Trophoblast cell (in vitro differentiated cells and primary cell): ENCODE data around the gene SYNPO2.

Experiments used
- DNase-seq, 2 donors: peaks; one replicate each; pipeline ENCODE4 v3.0.0-alpha.2; 2016
- H2AFZ ChIP-seq: 2 replicates; pipeline ENCODE4 v1.6.1; 2013; ENCODE audit warnings: low read length, moderate library complexity, mild to moderate bottlenecking; ENCODE audit not compliant: insufficient read depth, poor library complexity
- H2AK5ac ChIP-seq: 2 replicates; pipeline ENCODE4 v1.6.1; 2013; ENCODE audit warnings: mild to moderate bottlenecking, low read length
- H2BK120ac ChIP-seq: 2 replicates; pipeline ENCODE4 v1.6.1; 2013; ENCODE audit warnings: low read length, mild to moderate bottlenecking, moderate library complexity; ENCODE audit not compliant: insufficient read depth, poor library complexity
- H2BK12ac ChIP-seq: 2 replicates; pipeline ENCODE4 v1.6.1; 2013; ENCODE audit warnings: mild to moderate bottlenecking, low read length, moderate library complexity
- H2BK5ac ChIP-seq: 2 replicates; pipeline ENCODE4 v1.6.1; 2013; ENCODE audit warnings: low read length, low read depth, moderate library complexity, mild to moderate bottlenecking; ENCODE audit not compliant: poor library complexity
- H3K14ac ChIP-seq: 2 replicates; pipeline ENCODE4 v1.6.1; 2013; ENCODE audit warnings: mild to moderate bottlenecking, low read length
- H3K18ac ChIP-seq: 2 replicates; pipeline ENCODE4 v1.6.1; 2013; ENCODE audit warnings: mild to moderate bottlenecking, low read length
- H3K23ac ChIP-seq: 2 replicates; pipeline ENCODE4 v1.6.1; 2013; ENCODE audit warnings: low read length
- H3K27ac ChIP-seq: 2 replicates; pipeline ENCODE4 v1.5.1; 2013; ENCODE audit warnings: low read depth, mild to moderate bottlenecking, inconsistent platforms, low read length, moderate library complexity
- H3K27me3 ChIP-seq: 2 replicates; pipeline ENCODE4 v1.6.1; 2013; ENCODE audit warnings: inconsistent platforms, mild to moderate bottlenecking, low read length, moderate library complexity; ENCODE audit not compliant: insufficient read depth
- H3K36me3 ChIP-seq, 2 experiments: 1 replicate in 1 of 2; 2 replicates in 1 of 2; pipeline ENCODE4 v1.6.1; 2013; ENCODE audit warnings: low read length in 2 of 2, mild to moderate bottlenecking in 2 of 2, moderate library complexity in 1 of 2; ENCODE audit not compliant: insufficient read depth in 2 of 2, control insufficient read depth in 1 of 2
- H3K4ac ChIP-seq: 2 replicates; pipeline ENCODE4 v1.6.1; 2013; ENCODE audit warnings: low read depth, mild to moderate bottlenecking, low read length, moderate library complexity
- H3K4me1 ChIP-seq, 2 experiments: 1 replicate in 1 of 2; 2 replicates in 1 of 2; pipeline ENCODE4 v1.6.1; 2013; ENCODE audit warnings: low read length in 2 of 2, mild to moderate bottlenecking in 2 of 2, moderate library complexity in 1 of 2; ENCODE audit not compliant: insufficient read depth in 2 of 2, control insufficient read depth in 1 of 2
- H3K4me2 ChIP-seq: 2 replicates; pipeline ENCODE4 v1.6.1; 2013; ENCODE audit warnings: inconsistent platforms, mild to moderate bottlenecking, low read length, moderate library complexity
- H3K4me3 ChIP-seq: 2 replicates; pipeline ENCODE4 v1.5.1; 2013; ENCODE audit warnings: mild to moderate bottlenecking, low read depth, low read length, inconsistent platforms
- H3K79me1 ChIP-seq: one replicate; pipeline ENCODE4 v1.6.1; 2013; ENCODE audit warnings: low read length
- H3K79me2 ChIP-seq: 2 replicates; pipeline ENCODE4 v1.6.1; 2013; ENCODE audit warnings: low read length, mild to moderate bottlenecking; ENCODE audit not compliant: control insufficient read depth, insufficient read depth, poor library complexity
- H3K9ac ChIP-seq: 2 replicates; pipeline ENCODE4 v1.6.1; 2013; ENCODE audit warnings: mild to moderate bottlenecking, low read length
- H3K9me3 ChIP-seq: 2 replicates; pipeline ENCODE4 v1.6.1; 2013; ENCODE audit warnings: low read depth, mild to moderate bottlenecking, control low read depth, inconsistent platforms, low read length; ENCODE audit not compliant: insufficient read depth
- H4K12ac ChIP-seq: 2 replicates; pipeline ENCODE4 v1.6.1; 2013; ENCODE audit warnings: low read depth, mild to moderate bottlenecking, low read length, moderate library complexity
- H4K8ac ChIP-seq: 2 replicates; pipeline ENCODE4 v1.6.1; 2013; ENCODE audit warnings: low read depth, mild to moderate bottlenecking, low read length, moderate library complexity
- H4K91ac ChIP-seq: one replicate; pipeline ENCODE4 v1.6.1; 2013; ENCODE audit warnings: low read depth, mild to moderate bottlenecking, low read length, moderate library complexity
- WGBS: extraction: QIAGEN DNeasy Blood & Tissue Kit; methylation state at CpG from one replicate; pipeline ENCODE4 v1.1.7; 2013; ENCODE audit warnings: missing lambda C conversion rate; ENCODE audit not compliant: insufficient read length, insufficient coverage; ENCODE audit errors: extremely low coverage; 5-methylcytosine and 5-hydroxymethylcytosine counted together

Gene SYNPO2

GRCh38 chr4:118950224-118950623 is 61.6 kb downstream of the SYNPO2 start:
- no peak overlapping the region for H2AK5ac ChIP-seq
- DNase-seq: no peak
- no peaks in the 10 kb centered on the region for H3K79me1 ChIP-seq
- H3K36me3 ChIP-seq: no peaks in the 10 kb centered on the region
- H2BK5ac ChIP-seq: no peak overlapping the region
- no CpG with 5 or more reads among the region's 2 CpGs for WGBS
- H4K91ac ChIP-seq: no peak overlapping the region
- no peak overlapping the region for H2BK12ac ChIP-seq
- no peaks in the 10 kb centered on the region for H3K79me2 ChIP-seq
- H3K9ac ChIP-seq: no peak overlapping the region
- H3K23ac ChIP-seq: no peak overlapping the region
- H3K4ac ChIP-seq: no peak overlapping the region
- H3K4me1 ChIP-seq: no peaks in the 10 kb centered on the region
- H3K4me2 ChIP-seq: no peak overlapping the region
- no peaks in the 10 kb centered on the region for H3K9me3 ChIP-seq
- no peak overlapping the region for H3K14ac ChIP-seq
- H2BK120ac ChIP-seq: no peak overlapping the region
- no peak overlapping the region for H3K27ac ChIP-seq
- no peak overlapping the region for H3K4me3 ChIP-seq
- no peak overlapping the region for H4K8ac ChIP-seq
- no peaks in the 10 kb centered on the region for H3K27me3 ChIP-seq
- H3K18ac ChIP-seq: no peak overlapping the region
- H4K12ac ChIP-seq: no peak overlapping the region
- H2AFZ ChIP-seq: no peak overlapping the region

GRCh38 chr4:118950929-118951570 is 62.4 kb downstream of the SYNPO2 start:
- no peak overlapping the region for H2BK12ac ChIP-seq

GRCh38 chr4:118953276-118953675 is 64.6 kb downstream of the SYNPO2 start:
- no peak overlapping the region for H2BK12ac ChIP-seq
- DNase-seq: peak in 1 of 2 donors; percentile 39
- no peak overlapping the region for H4K12ac ChIP-seq
- H4K8ac ChIP-seq: no peak overlapping the region
- H3K23ac ChIP-seq: no peak overlapping the region
- H2BK120ac ChIP-seq: no peak overlapping the region
- H2BK5ac ChIP-seq: no peak overlapping the region
- no peaks in the 10 kb centered on the region for H3K9me3 ChIP-seq
- no CpG with 5 or more reads among the region's 4 CpGs for WGBS
- no peak overlapping the region for H3K4me3 ChIP-seq
- no peak overlapping the region for H3K14ac ChIP-seq
- H3K9ac ChIP-seq: no peak overlapping the region
- H3K27ac ChIP-seq: no peak overlapping the region
- peaks cover 0 to 3% of the 10 kb centered on the region in 2 experiments for H3K4me1 ChIP-seq
- H3K36me3 ChIP-seq: no peaks in the 10 kb centered on the region
- H4K91ac ChIP-seq: no peak overlapping the region
- no peak overlapping the region for H3K4me2 ChIP-seq
- no peak overlapping the region for H3K18ac ChIP-seq
- H2AK5ac ChIP-seq: no peak overlapping the region
- H3K79me2 ChIP-seq: no peaks in the 10 kb centered on the region
- no peaks in the 10 kb centered on the region for H3K79me1 ChIP-seq
- no peak overlapping the region for H2AFZ ChIP-seq
- no peak overlapping the region for H3K4ac ChIP-seq
- H3K27me3 ChIP-seq: no peaks in the 10 kb centered on the region

More at GRCh38 chr4:118950929-118951570, 62.4 kb downstream of the SYNPO2 start:
- Histone ChIP-seq H3K4me3 (no peak overlapping the region), H3K23ac (no peak overlapping the region), H3K9ac (no peak overlapping the region), H2AFZ (no peak overlapping the region), H3K9me3 (no peaks in the 10 kb centered on the region), H2BK5ac (no peak overlapping the region), H3K4me2 (no peak overlapping the region), H4K91ac (no peak overlapping the region), H2BK120ac (no peak overlapping the region), H3K79me2 (no peaks in the 10 kb centered on the region), H3K14ac (no peak overlapping the region), H3K27me3 (no peaks in the 10 kb centered on the region), H3K27ac (no peak overlapping the region), H3K36me3 (no peaks in the 10 kb centered on the region), H3K79me1 (no peaks in the 10 kb centered on the region), H3K4me1 (no peaks in the 10 kb centered on the region), H4K12ac (no peak overlapping the region), H3K18ac (no peak overlapping the region), H4K8ac (no peak overlapping the region), H2AK5ac (no peak overlapping the region), H3K4ac (no peak overlapping the region)
- no peak for DNase-seq
- no CpG with 5 or more reads among the region's 1 CpG for WGBS

GRCh38 chr4:118954246-118954645 is 65.6 kb downstream of the SYNPO2 start:
- no peaks in the 10 kb centered on the region for H3K27me3 ChIP-seq
- H3K14ac ChIP-seq: no peak overlapping the region
- H4K91ac ChIP-seq: no peak overlapping the region
- no peak overlapping the region for H2AK5ac ChIP-seq
- no peaks in the 10 kb centered on the region for H3K79me1 ChIP-seq
- H3K4me2 ChIP-seq: no peak overlapping the region
- no peaks in the 10 kb centered on the region for H3K79me2 ChIP-seq
- H3K27ac ChIP-seq: no peak overlapping the region
- H3K9ac ChIP-seq: no peak overlapping the region
- no peak overlapping the region for H2BK5ac ChIP-seq
- no peak overlapping the region for H3K4me3 ChIP-seq
- no peaks in the 10 kb centered on the region for H3K9me3 ChIP-seq
- H3K4me1 ChIP-seq: peaks cover 0 to 3% of the 10 kb centered on the region in 2 experiments
- DNase-seq: no peak
- no peak overlapping the region for H2AFZ ChIP-seq
- H3K23ac ChIP-seq: no peak overlapping the region
- H2BK12ac ChIP-seq: no peak overlapping the region
- H4K12ac ChIP-seq: no peak overlapping the region
- no peak overlapping the region for H2BK120ac ChIP-seq
- no peak overlapping the region for H3K4ac ChIP-seq
- H3K18ac ChIP-seq: no peak overlapping the region
- H4K8ac ChIP-seq: no peak overlapping the region
- no peaks in the 10 kb centered on the region for H3K36me3 ChIP-seq
- WGBS: no CpG with 5 or more reads among the region's 2 CpGs
